ENCODE results near the gene PHF2. TPM values are rescaled to one million over a fixed set of nuclear protein-coding genes. Genes with fewer than 3 reads are reported as not detected.

PHF2 gene
- total RNA-seq, 1 donor from 2014 or later: 12.1 TPM

GRCh38 chr9:93673021-93673838 is 96.8 kb downstream of the PHF2 start:
- Histone ChIP-seq H3K27me3 (ENCODE audit: insufficient read depth, low read length) (no peaks in the 10 kb centered on the region), H3K9me3 (ENCODE audit: insufficient read depth, low read depth, low read length) (no peaks in the 10 kb centered on the region), H3K36me3 (ENCODE audit: insufficient read depth, low read length) (no peaks in the 10 kb centered on the region), H4K20me1 (ENCODE audit: insufficient read depth, low read length) (peaks cover 34% of the 10 kb centered on the region), H3K4me3 (ENCODE audit: insufficient read depth, low read depth, low read length) (no peak overlapping the region), H3K4me2 (ENCODE audit: low read length) (no peak overlapping the region), H3K4me1 (ENCODE audit: insufficient read depth, low read length) (no peaks in the 10 kb centered on the region), H3K27ac (ENCODE audit: low read depth, low read length) (no peak overlapping the region), H2AFZ (ENCODE audit: low read depth, low read length) (no peak overlapping the region), H3K9ac (ENCODE audit: low read length) (no peak overlapping the region), H3K79me2 (ENCODE audit: insufficient read depth, low read length) (no peaks in the 10 kb centered on the region)
- Mint-ChIP-seq H3K36me3 (ENCODE audit: low read depth, unreplicated experiment) (peaks cover 10% of the 10 kb centered on the region), H3K4me3 (ENCODE audit: unreplicated experiment) (no peak overlapping the region), H3K27ac (ENCODE audit: unreplicated experiment) (no peak overlapping the region), H3K4me1 (ENCODE audit: low read depth, unreplicated experiment) (no peaks in the 10 kb centered on the region), H3K27me3 (ENCODE audit: low read depth, unreplicated experiment) (no peaks in the 10 kb centered on the region), H3K9me3 (ENCODE audit: unreplicated experiment) (no peaks in the 10 kb centered on the region)
- no peak for DNase-seq (ENCODE audit: low read depth)
- TF ChIP-seq EZH2 (IDR thresholded peaks at IDR 0.05; ENCODE audit: insufficient read depth, low read length): no peak
- no peak for TF ChIP-seq CTCF (IDR thresholded peaks at IDR 0.05; ENCODE audit: insufficient read depth, low read depth, low read length)
- FAIRE-seq: no peak

GRCh38 chr9:93673839-93674334 is 97.5 kb downstream of the PHF2 start:
- H3K36me3 ChIP-seq (ENCODE audit: insufficient read depth, low read length): no peaks in the 10 kb centered on the region

More at GRCh38 chr9:93673839-93674334, 97.5 kb downstream of the PHF2 start:
- no peak overlapping the region for H3K9ac ChIP-seq (ENCODE audit: low read length)
- H3K27me3 ChIP-seq (ENCODE audit: insufficient read depth, low read length): no peaks in the 10 kb centered on the region
- no peaks in the 10 kb centered on the region for H3K79me2 ChIP-seq (ENCODE audit: insufficient read depth, low read length)
- no peak overlapping the region for H3K4me2 ChIP-seq (ENCODE audit: low read length)
- TF ChIP-seq EZH2 (IDR thresholded peaks at IDR 0.05; ENCODE audit: insufficient read depth, low read length) (no peak), CTCF (IDR thresholded peaks at IDR 0.05; ENCODE audit: insufficient read depth, low read depth, low read length) (no peak)
- no peak overlapping the region for H3K4me3 ChIP-seq (ENCODE audit: insufficient read depth, low read depth, low read length)
- no peak overlapping the region for H3K4me3 Mint-ChIP-seq (ENCODE audit: unreplicated experiment)
- H4K20me1 ChIP-seq (ENCODE audit: insufficient read depth, low read length): peaks cover 34% of the 10 kb centered on the region
- H3K4me1 Mint-ChIP-seq (ENCODE audit: low read depth, unreplicated experiment): no peaks in the 10 kb centered on the region
- H3K9me3 Mint-ChIP-seq (ENCODE audit: unreplicated experiment): no peaks in the 10 kb centered on the region
- no peak overlapping the region for H3K27ac ChIP-seq (ENCODE audit: low read depth, low read length)
- H2AFZ ChIP-seq (ENCODE audit: low read depth, low read length): no peak overlapping the region
- H3K27me3 Mint-ChIP-seq (ENCODE audit: low read depth, unreplicated experiment): no peaks in the 10 kb centered on the region
- no peaks in the 10 kb centered on the region for H3K9me3 ChIP-seq (ENCODE audit: insufficient read depth, low read depth, low read length)
- DNase-seq (ENCODE audit: low read depth): no peak
- H3K4me1 ChIP-seq (ENCODE audit: insufficient read depth, low read length): no peaks in the 10 kb centered on the region
- FAIRE-seq: no peak
- H3K27ac Mint-ChIP-seq (ENCODE audit: unreplicated experiment): no peak overlapping the region
- peaks cover 10% of the 10 kb centered on the region for H3K36me3 Mint-ChIP-seq (ENCODE audit: low read depth, unreplicated experiment)
